RWPE2 (cell line): Measurements from ENCODE around the gene ANKS1B.
A peak's percentile ranks its signal among the peaks of the same experiment; 100 is the strongest.

Experiments used
- ATAC-seq: fragments of 200-7000 bp; cut with Tn5 transposase; 3 replicates; pipeline ENCODE4 v1.9.1; 2021; ENCODE audit warnings: low read depth
- DNase-seq: peaks from one replicate; pipeline ENCODE4 v3.0.0-alpha.2; 2020; ENCODE audit warnings: low spot score
- H3K27ac ChIP-seq: fragments of 450-650 bp; 2 replicates; pipeline ENCODE4 v1.5.1; 2017; ENCODE audit warnings: mild to moderate bottlenecking; ENCODE audit not compliant: poor library complexity, severe bottlenecking
- H3K27me3 ChIP-seq: fragments of 250-450 bp; sonication (Bioruptor Pico); 2 replicates; pipeline ENCODE4 v1.5.1; 2021; ENCODE audit warnings: mild to moderate bottlenecking, moderate library complexity; ENCODE audit not compliant: insufficient read depth, poor library complexity, severe bottlenecking
- H3K36me3 ChIP-seq: fragments of 250-450 bp; sonication (Bioruptor Pico); 2 replicates; pipeline ENCODE4 v1.5.1; 2020; ENCODE audit warnings: low read depth, mild to moderate bottlenecking, moderate library complexity
- H3K4me1 ChIP-seq: fragments of 250-450 bp; sonication (Bioruptor Pico); 2 replicates; pipeline ENCODE4 v1.5.1; 2021; ENCODE audit warnings: mild to moderate bottlenecking, moderate library complexity; ENCODE audit not compliant: insufficient read depth, poor library complexity, severe bottlenecking
- H3K4me3 ChIP-seq: fragments of 250-450 bp; sonication (Bioruptor Pico); 2 replicates; pipeline ENCODE4 v1.5.1; 2021; ENCODE audit warnings: mild to moderate bottlenecking, moderate library complexity; ENCODE audit not compliant: severe bottlenecking
- H3K9me3 ChIP-seq: fragments of 250-450 bp; sonication (Bioruptor Pico); 2 replicates; pipeline ENCODE4 v1.5.1; 2021; ENCODE audit warnings: mild to moderate bottlenecking, moderate library complexity; ENCODE audit not compliant: severe bottlenecking
- CTCF ChIP-seq: fragments of 450-650 bp; IDR thresholded peaks from one replicate; pipeline ENCODE4 v1.5.1; 2017; ENCODE audit warnings: mild to moderate bottlenecking, moderate library complexity; ENCODE audit not compliant: poor library complexity, severe bottlenecking

ANKS1B gene

GRCh38 chr12:99911967-99912366 lies 72.8 kb downstream of the ANKS1B start:
- no peaks in the 10 kb centered on the region for H3K4me1 ChIP-seq
- no peak for ATAC-seq

GRCh38 chr12:99911081-99911480 lies 73.7 kb downstream of the ANKS1B start:
- H3K4me3 ChIP-seq, result no peak overlapping the region
- H3K27me3 ChIP-seq, result no peaks in the 10 kb centered on the region
- peaks cover under 1% of the 10 kb centered on the region for H3K9me3 ChIP-seq
- no peaks in the 10 kb centered on the region for H3K4me1 ChIP-seq
- ATAC-seq (peak; percentile 86), DNase-seq (no peak)
- no peak for TF ChIP-seq CTCF
- H3K36me3 ChIP-seq, result no peaks in the 10 kb centered on the region
- no peak overlapping the region for H3K27ac ChIP-seq

More at GRCh38 chr12:99911967-99912366, 72.8 kb downstream of the ANKS1B start:
- no peak for TF ChIP-seq CTCF
- Histone ChIP-seq H3K9me3 (peaks cover 2% of the 10 kb centered on the region), H3K4me3 (no peak overlapping the region), H3K36me3 (no peaks in the 10 kb centered on the region), H3K27ac (no peak overlapping the region), H3K27me3 (no peaks in the 10 kb centered on the region)
- DNase-seq, result no peak

- no peak for TF ChIP-seq CTCF
- no peak overlapping the region for H3K4me3 ChIP-seq
- H3K27ac ChIP-seq, result no peak overlapping the region
- no peaks in the 10 kb centered on the region for H3K9me3 ChIP-seq
- no peaks in the 10 kb centered on the region for H3K4me1 ChIP-seq
- no peak for DNase-seq
- ATAC-seq, result no peak
- no peaks in the 10 kb centered on the region for H3K27me3 ChIP-seq
- H3K36me3 ChIP-seq, result no peaks in the 10 kb centered on the region
Observed at GRCh38 chr12:99910342-99910741, 74.4 kb downstream of the ANKS1B start.

GRCh38 chr12:99906786-99907579 lies 77.8 kb downstream of the ANKS1B start:
- H3K27me3 ChIP-seq, result no peaks in the 10 kb centered on the region
- no peaks in the 10 kb centered on the region for H3K9me3 ChIP-seq
- no peak for TF ChIP-seq CTCF
- DNase-seq (no peak), ATAC-seq (no peak)
- no peaks in the 10 kb centered on the region for H3K4me1 ChIP-seq
- H3K4me3 ChIP-seq, result no peak overlapping the region
- no peaks in the 10 kb centered on the region for H3K36me3 ChIP-seq
- H3K27ac ChIP-seq, result no peak overlapping the region

GRCh38 chr12:99901181-99901580 lies 83.6 kb downstream of the ANKS1B start:
- Histone ChIP-seq H3K4me1 (no peaks in the 10 kb centered on the region), H3K36me3 (no peaks in the 10 kb centered on the region), H3K27me3 (no peaks in the 10 kb centered on the region), H3K27ac (no peak overlapping the region), H3K4me3 (no peak overlapping the region), H3K9me3 (no peaks in the 10 kb centered on the region)
- no peak for TF ChIP-seq CTCF
- DNase-seq (no peak), ATAC-seq (no peak)
